ENCODE measurements around the gene BDP1. TPM values are rescaled to one million over a fixed set of nuclear protein-coding genes. Genes with fewer than 3 reads are reported as not detected.
"Not testable (repeated sequence)": the region's sequence is repeated elsewhere in the genome, so short reads cannot be mapped to it uniquely, and the experiment has no call there.

The BDP1 gene
- total RNA-seq, 1 experiment from 2014 or later = 6.7 TPM

GRCh38 chr5:71586052-71586940 is 130.8 kb downstream of the BDP1 start:
- H3K36me3 ChIP-seq = no peaks in the 10 kb centered on the region
- peak; percentile 32 for DNase-seq
- no peaks in the 10 kb centered on the region for H3K27me3 ChIP-seq
- H3K9me3 ChIP-seq = no peaks in the 10 kb centered on the region
- H3K4me3 ChIP-seq = peak overlapping the region; percentile 87

- Histone ChIP-seq H3K27me3 (no peaks in the 10 kb centered on the region), H3K36me3 (no peaks in the 10 kb centered on the region), H3K9me3 (no peaks in the 10 kb centered on the region), H3K4me3 (peak within 1 kb of the TSS; percentile 87)
- peak; percentile 98 for DNase-seq
These were observed 131.7 kb downstream of the BDP1 start, which contains the start of gene MCCC2 for GRCh38 chr5:71586941-71587765. MCCC2 (plus strand) TSS chr5:71587340; CDS start chr5:71587426, 86 bp downstream.

- H3K36me3 ChIP-seq = no peaks in the 10 kb centered on the region
- H3K4me3 ChIP-seq = peak overlapping the region; percentile 87
- no peaks in the 10 kb centered on the region for H3K9me3 ChIP-seq
- H3K27me3 ChIP-seq = no peaks in the 10 kb centered on the region
- DNase-seq = no peak
These were observed 132.5 kb downstream of the BDP1 start for GRCh38 chr5:71587766-71588532.

- H3K27me3 ChIP-seq = no peaks in the 10 kb centered on the region
- no peak for DNase-seq
- H3K4me3 ChIP-seq = no peak overlapping the region
- H3K36me3 ChIP-seq = no peaks in the 10 kb centered on the region
- no peaks in the 10 kb centered on the region for H3K9me3 ChIP-seq
These were observed 133.1 kb downstream of the BDP1 start for GRCh38 chr5:71588533-71588885.

- no peak for DNase-seq
- no peak overlapping the region for H3K4me3 ChIP-seq
- no peaks in the 10 kb centered on the region for H3K27me3 ChIP-seq
- H3K9me3 ChIP-seq = no peaks in the 10 kb centered on the region
- H3K36me3 ChIP-seq = no peaks in the 10 kb centered on the region
These were observed 134.5 kb downstream of the BDP1 start for GRCh38 chr5:71589903-71590302.

GRCh38 chr5:71591100-71591499 is 135.6 kb downstream of the BDP1 start:
- Histone ChIP-seq H3K27me3 (no peaks in the 10 kb centered on the region), H3K4me3 (no peak overlapping the region), H3K36me3 (no peaks in the 10 kb centered on the region; the same call in 1 of the 2 replicates), H3K9me3 (no peaks in the 10 kb centered on the region)
- no peak for DNase-seq

- Histone ChIP-seq H3K4me3 (no peak overlapping the region), H3K27me3 (no peaks in the 10 kb centered on the region), H3K36me3 (peaks cover 26% of the 10 kb centered on the region), H3K9me3 (no peaks in the 10 kb centered on the region)
- no peak for DNase-seq
These were observed 140.7 kb downstream of the BDP1 start for GRCh38 chr5:71596169-71596568.

GRCh38 chr5:71597001-71597400 is 141.6 kb downstream of the BDP1 start:
- no peak for DNase-seq
- Histone ChIP-seq H3K9me3 (no peaks in the 10 kb centered on the region), H3K36me3 (peaks cover 26% of the 10 kb centered on the region), H3K27me3 (no peaks in the 10 kb centered on the region), H3K4me3 (no peak overlapping the region)

GRCh38 chr5:71600783-71601182 is 145.3 kb downstream of the BDP1 start:
- Histone ChIP-seq H3K4me3 (no peak overlapping the region), H3K27me3 (no peaks in the 10 kb centered on the region), H3K36me3 (peaks cover 36% of the 10 kb centered on the region), H3K9me3 (no peaks in the 10 kb centered on the region)
- DNase-seq = no peak

- DNase-seq = peak; percentile 92
- no peaks in the 10 kb centered on the region for H3K9me3 ChIP-seq
- no peaks in the 10 kb centered on the region for H3K27me3 ChIP-seq
- H3K4me3 ChIP-seq = no peak overlapping the region
- peaks cover 37% of the 10 kb centered on the region for H3K36me3 ChIP-seq
These were observed 146.0 kb downstream of the BDP1 start for GRCh38 chr5:71601222-71602026.

GRCh38 chr5:71609916-71610315 is 154.5 kb downstream of the BDP1 start:
- H3K9me3 ChIP-seq, H3K36me3 ChIP-seq, H3K27me3 ChIP-seq, DNase-seq, H3K4me3 ChIP-seq: not testable (repeated sequence)

GRCh38 chr5:71615809-71616208 is 160.4 kb downstream of the BDP1 start:
- no peaks in the 10 kb centered on the region for H3K9me3 ChIP-seq
- H3K27me3 ChIP-seq = no peaks in the 10 kb centered on the region
- H3K36me3 ChIP-seq = 0 out of 2 replicates have a peak, but pooled peaks cover 5% of the 10 kb centered on the region
- no peak overlapping the region for H3K4me3 ChIP-seq
- no peak for DNase-seq

Other genes with a start within 250 kb of the BDP1 start
- gene MCCC2, start 131.7 kb downstream of the BDP1 start, total RNA-seq (2014; rRNA removed; shearing (Covaris generic); ENCODE audit: low replicate concordance) = 31.9 and 78.4 TPM in 2 replicates

All from MG63 (cell line).